H4 (cell line): Measurements from ENCODE around the gene CLSTN2. TPM values are rescaled to one million over a fixed set of nuclear protein-coding genes. Genes with fewer than 3 reads are reported as not detected.

Source experiments
- DNase-seq: peaks from one replicate; pipeline ENCODE4 v3.0.0-alpha.2; 2015; ENCODE audit warnings: low spot score
- total RNA-seq: library from RNA; depleted of rRNA; stranded (reverse); fragments of >200 nt; shearing (Covaris generic); gene quantifications from 2 replicates; pipeline ENCODE4 v1.2.3, GENCODE V29; 2014

Gene CLSTN2
- total RNA-seq, 1 experiment from 2014 or later: 3.9 TPM

- no peak for DNase-seq
These were observed 441.3 kb downstream of the CLSTN2 start for GRCh38 chr3:140376136-140376889.

DNA sequence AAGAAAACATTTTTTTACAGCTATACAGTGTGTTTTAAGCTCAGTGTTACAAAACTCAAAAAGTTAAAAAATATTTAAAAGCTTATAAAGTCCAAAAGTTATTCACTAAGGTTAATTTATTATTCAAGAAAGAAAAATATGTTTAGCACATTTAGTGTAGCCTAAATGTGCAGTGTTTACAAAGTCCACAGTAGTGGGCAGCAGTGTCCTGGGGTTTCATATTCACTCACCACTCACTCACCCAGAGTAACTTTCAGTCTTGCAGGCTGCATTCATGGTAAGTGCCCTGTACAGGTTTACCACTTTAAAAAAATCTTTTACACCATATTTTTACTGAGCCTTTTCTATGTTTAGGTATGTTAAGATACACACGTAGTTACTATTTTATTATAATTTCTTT lies 442.7 kb downstream of the CLSTN2 start:
- no peak for DNase-seq

GRCh38 chr3:140378571-140379340 lies 443.8 kb downstream of the CLSTN2 start:
- no peak for DNase-seq

DNA sequence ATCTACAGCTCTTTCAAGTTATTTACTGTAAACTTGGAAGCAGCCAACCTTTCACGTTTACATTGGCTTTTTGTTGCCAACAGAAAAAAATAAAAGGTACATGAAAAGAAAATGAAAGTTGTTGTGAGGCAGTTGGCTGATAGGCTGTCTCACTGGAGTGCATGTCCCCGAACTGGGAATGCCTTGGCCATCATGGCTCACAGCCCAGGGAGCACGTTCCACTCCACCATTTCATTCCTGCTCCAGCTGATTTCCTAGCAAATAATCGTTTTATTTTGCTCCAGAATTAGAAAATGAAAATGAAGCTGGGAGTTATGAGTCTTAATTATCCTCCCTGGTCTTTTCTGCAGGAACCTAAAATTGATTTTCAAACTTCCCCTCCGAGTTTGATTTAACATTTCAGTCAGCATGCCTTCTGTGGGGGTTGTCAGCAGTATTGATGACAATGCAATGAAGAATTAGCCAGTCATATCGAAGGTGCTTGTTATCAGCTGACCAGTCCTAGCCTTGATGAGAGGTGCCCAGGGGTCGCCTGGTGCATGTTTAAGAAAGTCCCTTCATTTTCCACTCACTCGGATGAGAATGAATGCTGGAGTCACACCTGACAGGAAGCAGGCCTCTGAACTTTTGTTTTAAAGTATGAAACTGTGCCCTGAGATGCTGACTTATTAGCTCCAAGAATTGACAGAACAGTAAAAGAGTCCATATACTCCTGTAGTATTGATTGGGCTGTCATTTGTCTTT lies 449.2 kb downstream of the CLSTN2 start:
- no peak for DNase-seq

DNA sequence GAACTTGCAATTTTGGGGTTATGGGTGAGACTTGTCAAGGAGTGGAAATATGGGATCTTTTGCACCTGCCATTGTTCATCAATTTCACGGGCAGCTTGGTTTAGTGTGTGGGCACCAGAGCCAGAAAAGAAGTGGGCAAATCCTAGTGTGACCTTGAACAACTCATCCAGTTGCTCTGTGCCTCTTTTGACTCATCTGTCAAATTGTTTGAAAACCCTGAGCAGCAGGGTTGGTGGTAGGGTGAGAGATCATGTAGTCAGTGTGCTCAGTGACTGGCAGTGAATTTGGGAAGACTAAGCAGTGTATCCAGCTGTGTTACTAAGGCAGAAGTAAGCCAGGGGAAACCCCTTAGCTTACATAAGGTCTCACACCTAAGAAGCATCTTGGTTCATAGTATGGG lies 449.9 kb downstream of the CLSTN2 start:
- no peak for DNase-seq

GRCh38 chr3:140386357-140387100 lies 451.5 kb downstream of the CLSTN2 start:
- no peak for DNase-seq

DNA sequence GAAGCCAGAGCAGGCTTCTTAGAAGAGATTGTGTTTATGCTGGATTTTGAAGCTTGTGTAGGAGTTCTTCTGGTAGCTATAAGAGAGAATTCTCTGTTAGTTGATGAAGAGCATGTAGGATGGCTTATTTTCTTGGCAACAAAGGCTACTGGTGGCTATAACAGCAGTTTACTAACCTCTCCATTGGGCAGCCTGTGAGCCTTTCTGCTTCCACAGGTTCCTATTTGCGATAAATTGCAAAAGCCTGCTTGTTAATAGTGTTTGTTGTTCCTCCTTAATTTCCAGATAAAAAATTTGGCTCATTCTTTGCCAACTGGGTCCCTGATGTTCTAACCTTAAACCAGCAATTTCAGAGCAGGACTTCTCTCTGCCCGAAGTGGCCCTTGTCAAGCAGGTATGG lies 452.3 kb downstream of the CLSTN2 start:
- no peak for DNase-seq

DNA sequence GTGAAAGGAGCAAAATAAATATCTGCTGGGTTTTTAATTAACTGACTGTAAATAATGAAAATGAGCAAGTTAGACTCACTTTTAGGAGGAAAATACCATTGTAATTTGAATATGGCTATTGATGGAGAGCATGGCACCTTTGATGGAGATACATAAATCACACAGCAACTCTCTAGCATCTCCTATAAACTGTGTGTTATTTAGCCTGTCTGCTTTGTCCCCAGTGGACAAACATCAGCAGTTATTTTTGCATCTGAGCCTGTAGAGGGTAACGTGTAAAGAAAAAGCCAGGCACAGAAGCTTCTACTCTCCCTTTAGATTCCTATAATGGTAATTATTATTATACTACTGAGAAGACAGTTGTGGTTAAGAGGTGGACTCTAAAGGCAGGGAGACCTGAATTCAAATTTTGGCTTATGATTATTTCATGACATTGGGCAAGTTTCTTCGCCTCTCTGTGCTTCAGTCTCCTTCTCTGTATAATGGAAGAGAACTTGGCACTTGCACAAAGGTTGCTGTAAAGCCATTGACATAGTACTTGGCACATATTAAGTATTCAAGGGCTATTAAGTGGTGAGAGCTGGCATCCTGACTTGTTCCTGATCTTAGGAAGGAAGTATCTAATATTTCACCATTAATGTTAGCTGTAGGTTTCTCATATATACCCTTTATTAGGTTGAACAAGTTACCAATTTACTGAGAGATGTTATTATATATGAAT lies 453.4 kb downstream of the CLSTN2 start:
- no peak for DNase-seq

GRCh38 chr3:140391061-140391460 lies 456.1 kb downstream of the CLSTN2 start:
- DNase-seq: no peak

- DNase-seq: no peak
These were observed 459.6 kb downstream of the CLSTN2 start for GRCh38 chr3:140394488-140395133.

DNA sequence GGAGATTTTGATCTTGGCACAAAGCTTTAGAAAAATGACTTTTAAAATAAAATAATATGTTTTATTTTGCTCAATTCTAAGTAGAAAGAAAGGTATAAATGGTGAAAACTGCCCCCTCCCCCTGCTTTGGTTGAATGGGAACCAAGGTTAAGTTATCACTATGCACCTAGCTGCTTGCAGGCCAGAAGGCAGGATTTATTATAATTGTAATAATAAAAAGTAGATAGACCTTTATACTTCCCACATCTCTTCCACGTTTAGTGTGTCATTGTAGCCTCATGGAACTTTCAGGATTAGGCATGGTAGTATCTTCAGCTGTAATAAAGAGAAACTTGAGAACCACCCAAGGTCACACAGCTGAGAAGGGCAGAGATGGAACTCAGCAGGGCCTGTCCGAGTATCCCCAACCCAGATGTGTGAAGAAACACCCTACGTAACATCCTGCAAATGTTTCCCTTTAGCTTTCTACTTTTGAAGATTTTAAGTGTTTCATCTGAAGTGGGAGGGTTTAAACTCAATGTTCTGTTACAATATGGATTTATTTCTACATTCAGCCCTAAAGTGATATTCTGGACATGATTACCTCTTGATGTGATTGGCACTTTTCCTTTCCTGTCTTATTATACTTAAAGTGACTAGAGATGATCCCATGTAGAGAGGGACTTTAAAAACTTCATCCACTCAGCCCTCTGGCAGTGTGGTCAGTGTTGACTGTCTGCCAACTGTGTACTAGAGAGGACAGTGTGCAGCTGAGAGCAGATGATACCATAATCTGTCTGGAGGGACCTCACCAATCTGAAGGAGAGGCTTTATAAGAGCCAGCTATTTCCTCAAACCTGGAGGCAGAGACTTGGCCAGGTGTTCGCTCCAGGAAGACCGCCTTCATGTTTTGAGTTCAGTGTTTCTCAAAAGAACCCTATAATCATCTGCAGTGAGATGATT lies 460.4 kb downstream of the CLSTN2 start:
- no peak for DNase-seq

GRCh38 chr3:140396110-140396509 lies 461.1 kb downstream of the CLSTN2 start:
- DNase-seq: no peak

GRCh38 chr3:140397847-140398246 lies 462.9 kb downstream of the CLSTN2 start:
- DNase-seq: no peak

- DNase-seq: no peak
These were observed 463.4 kb downstream of the CLSTN2 start for GRCh38 chr3:140398387-140398786.

DNA sequence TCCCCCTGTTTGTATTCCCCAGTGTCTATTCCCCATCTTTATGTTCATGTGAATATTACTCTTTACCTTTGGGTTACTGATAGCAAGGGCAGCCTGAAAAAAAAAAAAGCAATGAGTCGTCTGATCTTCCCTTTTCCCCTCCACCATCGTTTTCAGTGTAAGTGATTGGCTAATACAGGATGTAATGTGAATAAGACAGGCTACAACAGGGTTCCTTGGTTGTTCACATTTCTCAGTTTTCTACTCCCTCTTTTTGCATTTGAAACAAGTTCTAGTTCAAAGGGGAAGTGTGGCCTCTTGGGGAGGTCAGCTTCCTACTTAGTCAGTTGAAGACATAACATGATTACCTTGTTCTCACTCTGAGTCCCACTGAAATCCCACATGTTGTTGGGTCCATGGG lies 464.9 kb downstream of the CLSTN2 start:
- DNase-seq: no peak

DNA sequence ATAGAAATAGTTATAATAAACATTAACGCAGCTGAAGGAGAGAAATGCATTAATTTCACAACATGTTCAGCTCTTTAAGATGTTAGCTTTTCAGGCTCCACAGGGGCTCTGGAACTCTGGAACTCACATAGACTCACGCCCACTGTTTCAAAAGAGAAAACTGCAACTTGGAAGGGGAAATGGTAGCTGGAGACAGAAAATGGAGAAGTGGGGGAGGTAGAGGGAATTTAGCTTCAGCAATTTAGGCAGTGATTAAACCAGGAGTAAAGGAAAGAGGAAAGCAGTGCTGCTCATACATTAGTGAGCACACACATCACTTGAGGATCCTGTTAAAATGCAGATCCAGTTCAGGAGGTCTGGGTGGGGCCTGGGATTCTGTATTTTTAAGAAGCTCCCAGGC lies 468.1 kb downstream of the CLSTN2 start:
- no peak for DNase-seq

GRCh38 chr3:140403608-140404007 lies 468.6 kb downstream of the CLSTN2 start:
- DNase-seq: no peak

- no peak for DNase-seq
These were observed 471.7 kb downstream of the CLSTN2 start for GRCh38 chr3:140406655-140407054.

GRCh38 chr3:140408252-140408651 lies 473.3 kb downstream of the CLSTN2 start:
- no peak for DNase-seq

DNA sequence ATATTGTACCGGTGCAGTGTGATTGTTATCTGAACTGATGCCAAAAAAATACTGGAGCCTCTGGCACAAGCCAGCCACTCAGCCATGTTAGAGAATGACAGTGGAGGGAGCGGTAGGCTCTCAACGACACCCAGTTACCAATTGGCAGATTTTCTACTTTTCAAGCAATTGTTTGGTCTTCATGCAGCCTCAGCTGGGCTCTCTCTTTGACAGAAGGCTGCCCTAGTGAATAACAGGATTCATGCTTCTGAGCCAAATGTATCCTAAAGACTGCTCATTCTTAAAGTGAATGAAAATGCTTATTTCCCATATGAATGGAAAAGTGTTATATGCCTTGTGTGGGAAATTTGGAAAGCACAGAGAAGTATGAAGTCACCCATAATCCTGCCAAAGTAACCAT lies 481.7 kb downstream of the CLSTN2 start:
- DNase-seq: no peak
